Activated effector memory CD4-positive, alpha-beta T cell treated with anti-CD3 and anti-CD28 coated beads, Interleukin-2, amount 50 U/mL, for 16 hours (primary cell): ENCODE results near the gene PNMA5.

ENCODE experiments used
- DNase-seq: peaks from one replicate; pipeline ENCODE4 v3.0.0-alpha.2; 2020

The PNMA5 gene

GRCh38 chrX:152958524-152959465 lies 35.1 kb downstream of the PNMA5 start:
- DNase-seq = peak; percentile 96

- DNase-seq = no peak
Observed at GRCh38 chrX:152958047-152958446, 35.9 kb downstream of the PNMA5 start.

- no peak for DNase-seq
Observed at GRCh38 chrX:152950786-152951185, 43.1 kb downstream of the PNMA5 start.

GRCh38 chrX:152949114-152949513 lies 44.8 kb downstream of the PNMA5 start:
- DNase-seq = no peak

GRCh38 chrX:152946681-152947080 lies 47.2 kb downstream of the PNMA5 start:
- DNase-seq = no peak

- no peak for DNase-seq
Observed at GRCh38 chrX:152945021-152945979, 48.6 kb downstream of the PNMA5 start.

- DNase-seq = no peak
Observed at GRCh38 chrX:152943826-152944225, 50.1 kb downstream of the PNMA5 start.

GRCh38 chrX:152942077-152942442 lies 51.9 kb downstream of the PNMA5 start:
- DNase-seq = no peak

- peak; percentile 96 for DNase-seq
Observed at GRCh38 chrX:152941328-152942076, 52.4 kb downstream of the PNMA5 start.
